ENCODE measurements around the gene SMIM20. TPM values are rescaled to one million over a fixed set of nuclear protein-coding genes. Genes with fewer than 3 reads are reported as not detected.

SMIM20 gene
- total RNA-seq, 2 donors from 2014 or later = 12.1 to 19.0 TPM

DNA sequence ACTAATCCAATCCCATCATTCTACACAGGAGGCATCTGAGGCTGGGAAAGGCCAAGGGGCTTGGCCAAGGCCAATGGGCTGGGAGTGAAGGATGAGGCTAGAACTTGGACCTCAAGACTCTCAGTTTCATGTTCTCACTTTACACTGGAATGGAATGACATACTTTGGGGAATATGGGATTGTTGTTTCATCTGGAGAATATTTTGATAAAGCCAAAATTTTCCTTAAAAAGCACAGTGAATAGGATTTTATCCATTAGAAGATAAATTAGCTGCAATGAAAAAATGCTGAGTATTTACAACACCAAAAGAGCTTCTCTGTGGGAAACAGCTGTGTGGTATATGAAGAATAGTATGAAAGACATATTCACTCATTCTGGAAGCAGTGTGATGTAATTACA is 29.3 kb downstream of the SMIM20 start:
- no peaks in the 10 kb centered on the region for H3K9me3 Mint-ChIP-seq
- no peak for ATAC-seq
- no peak overlapping the region for H3K4me3 Mint-ChIP-seq
- H3K36me3 Mint-ChIP-seq = no peaks in the 10 kb centered on the region
- DNase-seq (ENCODE audit: low spot score) = no peak
- no peak overlapping the region for H3K27ac Mint-ChIP-seq
- H3K4me1 Mint-ChIP-seq (ENCODE audit: low read depth in 2 of 2) = peaks cover 0 to 12% of the 10 kb centered on the region in 2 donors
- peaks cover 18 to 31% of the 10 kb centered on the region in 2 donors for H3K27me3 Mint-ChIP-seq

DNA sequence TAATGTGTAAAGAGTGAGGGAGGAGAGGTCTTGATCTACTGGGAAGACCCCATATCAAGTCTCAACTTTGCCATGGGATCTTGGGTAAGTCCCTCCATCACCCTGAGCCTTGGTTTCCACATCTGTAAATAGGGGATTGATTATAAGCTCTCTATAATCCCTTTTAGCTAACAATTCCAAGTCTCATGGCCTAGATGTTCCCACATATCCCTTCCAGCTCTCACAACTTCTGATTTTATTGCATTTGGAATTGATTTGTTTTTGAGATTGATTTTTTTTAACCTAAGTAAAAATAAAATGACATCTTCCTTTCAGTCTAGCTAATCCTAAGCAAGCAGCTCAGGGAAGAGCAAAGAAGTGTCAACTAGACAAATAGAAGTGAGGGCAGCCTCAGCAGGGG is 29.8 kb downstream of the SMIM20 start:
- H3K9me3 Mint-ChIP-seq = no peaks in the 10 kb centered on the region
- ATAC-seq (no peak), DNase-seq (ENCODE audit: low spot score) (no peak)
- peaks cover 23 to 30% of the 10 kb centered on the region in 2 donors for H3K27me3 Mint-ChIP-seq
- H3K36me3 Mint-ChIP-seq = no peaks in the 10 kb centered on the region
- peaks cover 0 to 9% of the 10 kb centered on the region in 2 donors for H3K4me1 Mint-ChIP-seq (ENCODE audit: low read depth in 2 of 2)
- H3K27ac Mint-ChIP-seq = no peak overlapping the region
- H3K4me3 Mint-ChIP-seq = no peak overlapping the region

DNA sequence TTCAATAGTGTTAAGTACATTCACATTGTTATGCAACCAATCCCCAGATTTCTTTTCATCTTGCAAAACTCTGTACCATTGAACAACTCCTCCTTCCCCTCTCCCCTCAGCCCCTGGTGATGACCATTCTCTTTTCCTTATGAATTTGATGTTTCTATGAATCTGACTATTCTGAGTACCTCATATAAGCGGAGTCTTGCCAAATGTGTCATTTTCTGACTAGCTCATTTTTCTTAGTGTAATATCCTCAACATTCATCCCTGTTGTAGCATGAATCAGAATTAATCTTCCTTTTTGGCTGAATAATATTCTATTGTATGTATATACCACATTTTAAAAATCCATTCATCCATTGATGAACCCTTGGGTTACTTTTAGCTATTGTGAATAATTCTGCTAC is 34.0 kb downstream of the SMIM20 start:
- H3K4me3 Mint-ChIP-seq = no peak overlapping the region
- no peak for ATAC-seq
- H3K4me1 Mint-ChIP-seq (ENCODE audit: low read depth in 2 of 2) = no peaks in the 10 kb centered on the region
- no peak overlapping the region for H3K27ac Mint-ChIP-seq
- peaks cover 34 to 38% of the 10 kb centered on the region in 2 donors for H3K27me3 Mint-ChIP-seq
- H3K36me3 Mint-ChIP-seq = no peaks in the 10 kb centered on the region
- no peaks in the 10 kb centered on the region for H3K9me3 Mint-ChIP-seq
- DNase-seq (ENCODE audit: low spot score) = no peak

DNA sequence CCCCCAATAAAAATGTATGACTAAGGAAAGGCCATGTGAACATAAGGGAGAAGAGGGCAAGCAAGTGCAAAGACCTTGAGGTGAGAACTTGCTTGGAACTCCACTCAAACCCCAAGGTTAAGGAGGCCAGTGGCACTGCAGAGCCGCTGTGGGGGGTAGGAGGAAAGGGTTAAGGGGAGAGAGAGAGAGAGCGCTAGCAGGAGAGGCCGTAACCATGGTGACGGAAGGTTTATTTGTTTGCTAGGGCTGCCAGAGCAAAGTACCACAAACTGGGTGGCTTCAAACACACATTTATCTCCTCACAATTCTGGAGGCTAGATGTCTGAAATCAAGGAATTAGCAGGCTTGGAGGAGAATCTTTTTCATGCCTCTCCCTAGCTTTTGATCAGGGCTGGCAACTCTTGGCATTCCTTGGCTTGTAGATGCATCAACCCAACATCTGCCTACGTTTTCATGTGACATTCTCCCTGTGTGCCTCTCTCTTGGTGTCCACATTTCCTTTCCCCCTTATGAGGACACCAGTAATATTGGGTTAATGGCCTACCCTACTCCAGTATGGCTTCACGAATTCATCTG is 35.2 kb downstream of the SMIM20 start:
- DNase-seq (ENCODE audit: low spot score) (no peak), ATAC-seq (no peak)
- Mint-ChIP-seq H3K27me3 (peaks cover 34 to 38% of the 10 kb centered on the region in 2 donors), H3K4me1 (ENCODE audit: low read depth in 2 of 2) (no peaks in the 10 kb centered on the region), H3K27ac (no peak overlapping the region), H3K36me3 (no peaks in the 10 kb centered on the region), H3K9me3 (no peaks in the 10 kb centered on the region), H3K4me3 (no peak overlapping the region)

DNA sequence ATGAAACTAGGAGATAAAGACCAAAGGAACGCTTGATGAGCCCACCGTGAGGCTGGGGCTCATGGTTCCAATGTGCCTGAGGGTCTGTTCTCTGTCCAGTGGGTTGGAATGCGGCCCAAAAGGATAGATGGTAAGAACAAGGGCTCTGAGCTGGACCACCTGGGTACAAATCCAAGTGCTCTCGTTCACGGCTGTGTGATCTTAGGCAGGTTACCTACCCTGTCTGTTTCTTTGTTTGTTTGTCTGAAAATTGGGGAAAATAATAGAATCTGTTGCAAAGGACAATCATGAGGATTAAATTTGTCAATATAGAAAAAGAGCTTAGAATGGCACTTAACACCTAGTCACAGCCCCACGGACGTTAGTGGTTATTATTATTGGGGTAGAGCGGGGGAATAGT is 36.0 kb downstream of the SMIM20 start:
- ATAC-seq (no peak), DNase-seq (ENCODE audit: low spot score) (no peak)
- Mint-ChIP-seq H3K36me3 (no peaks in the 10 kb centered on the region), H3K27me3 (peaks cover 33 to 34% of the 10 kb centered on the region in 2 donors), H3K27ac (no peak overlapping the region), H3K9me3 (no peaks in the 10 kb centered on the region), H3K4me3 (no peak overlapping the region), H3K4me1 (ENCODE audit: low read depth in 2 of 2) (no peaks in the 10 kb centered on the region)

DNA sequence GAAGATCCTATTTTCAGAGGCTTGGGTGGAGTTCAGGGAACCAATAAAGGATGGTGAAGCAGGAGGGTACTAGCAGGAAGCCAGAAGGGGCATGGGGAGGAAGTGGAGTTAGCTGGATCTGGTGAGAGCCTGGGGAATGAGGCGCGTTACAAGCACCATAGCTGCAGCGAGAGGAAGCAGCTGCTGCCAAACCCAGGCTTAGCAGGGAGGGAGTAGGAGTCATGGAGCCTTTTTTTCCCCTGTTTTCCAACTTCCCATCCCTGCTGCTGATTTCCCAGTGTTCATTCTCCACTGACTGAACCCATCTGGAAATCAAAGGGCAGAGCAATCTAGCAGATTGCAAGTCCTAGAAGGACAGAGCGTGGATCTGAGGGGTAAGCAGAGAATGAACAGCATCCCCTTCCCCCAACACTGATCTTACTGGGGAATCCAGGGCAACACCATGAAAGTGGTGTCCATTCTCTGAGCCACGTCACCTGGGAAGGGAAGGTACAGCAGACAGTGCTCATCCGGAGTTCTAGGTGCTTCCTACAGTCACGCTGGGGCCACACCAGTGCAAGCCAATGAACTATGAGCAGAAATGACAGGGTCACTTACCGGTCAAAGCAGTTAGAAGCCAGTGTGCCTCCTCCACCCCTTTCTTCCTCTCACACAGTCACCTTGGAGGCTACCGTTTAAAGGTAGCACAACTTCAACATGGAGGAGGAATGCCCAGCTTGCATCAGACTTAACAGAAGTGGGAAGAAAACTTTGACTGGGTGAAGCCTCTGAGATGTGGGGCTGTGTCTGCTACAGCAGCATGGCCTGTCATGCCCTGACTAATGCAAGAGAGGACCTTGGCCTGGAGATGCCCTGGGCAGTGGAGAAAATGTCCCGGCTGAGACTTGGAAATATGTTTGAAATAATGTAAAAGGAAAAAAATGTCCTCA is 36.7 kb downstream of the SMIM20 start:
- no peak overlapping the region for H3K4me3 Mint-ChIP-seq
- no peaks in the 10 kb centered on the region for H3K4me1 Mint-ChIP-seq (ENCODE audit: low read depth in 2 of 2)
- DNase-seq (ENCODE audit: low spot score) = no peak
- no peak for ATAC-seq
- H3K9me3 Mint-ChIP-seq = no peaks in the 10 kb centered on the region
- H3K27me3 Mint-ChIP-seq = peaks cover 32 to 34% of the 10 kb centered on the region in 2 donors
- no peaks in the 10 kb centered on the region for H3K36me3 Mint-ChIP-seq
- H3K27ac Mint-ChIP-seq = no peak overlapping the region

DNA sequence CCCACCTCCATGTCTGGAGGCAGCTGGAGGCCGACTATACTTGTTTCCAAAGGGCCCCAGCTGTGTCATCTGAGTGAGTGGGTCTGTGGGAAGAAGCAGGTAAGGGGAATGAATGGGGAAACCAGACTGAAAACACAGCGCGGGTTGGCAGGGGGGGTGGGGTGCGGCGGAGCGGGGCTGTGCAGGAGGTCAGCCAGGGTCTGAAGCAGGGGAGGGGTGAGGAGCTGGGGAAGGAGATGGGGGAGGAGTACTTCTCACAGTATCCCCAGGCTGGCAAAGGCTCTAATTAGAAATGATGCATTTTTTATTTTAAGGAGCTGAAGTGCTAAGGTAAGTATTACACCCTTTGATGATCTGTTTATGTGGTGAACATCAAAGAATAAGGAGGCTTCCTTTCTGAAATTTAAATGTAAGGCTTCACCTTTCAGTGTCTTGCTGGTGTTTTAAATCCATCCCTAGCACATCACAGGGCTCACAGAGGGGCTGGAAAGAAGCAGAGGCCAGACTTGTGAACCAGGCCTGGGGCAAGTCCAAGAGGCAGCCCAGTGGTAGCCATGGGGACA is 37.5 kb downstream of the SMIM20 start:
- no peak overlapping the region for H3K4me3 Mint-ChIP-seq
- H3K4me1 Mint-ChIP-seq (ENCODE audit: low read depth in 2 of 2) = no peaks in the 10 kb centered on the region
- no peaks in the 10 kb centered on the region for H3K9me3 Mint-ChIP-seq

DNA sequence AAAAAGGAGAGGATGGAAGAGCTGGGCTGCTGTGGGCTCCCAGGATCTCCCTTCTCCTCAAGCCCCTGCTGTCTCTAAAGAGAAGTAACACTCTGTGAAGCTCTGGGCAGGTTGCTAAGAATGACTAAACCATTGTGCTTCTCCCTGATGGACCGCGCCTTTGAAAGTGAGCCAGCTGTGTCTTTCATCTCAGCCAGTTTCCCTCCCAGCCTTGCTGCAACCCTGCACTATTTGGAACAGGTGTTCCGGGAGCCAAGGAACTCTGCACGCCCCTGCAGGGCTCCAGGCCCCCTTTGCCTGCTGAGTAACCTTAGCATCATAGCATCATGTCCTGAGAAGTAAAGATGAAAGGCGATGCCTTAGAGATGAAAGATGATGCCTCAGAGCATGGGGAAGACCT is 39.7 kb downstream of the SMIM20 start:
- Mint-ChIP-seq H3K36me3 (no peaks in the 10 kb centered on the region), H3K27me3 (peaks cover 33 to 36% of the 10 kb centered on the region in 2 donors), H3K9me3 (no peaks in the 10 kb centered on the region), H3K4me1 (ENCODE audit: low read depth in 2 of 2) (no peaks in the 10 kb centered on the region), H3K27ac (no peak overlapping the region), H3K4me3 (no peak overlapping the region)
- DNase-seq (ENCODE audit: low spot score) (no peak), ATAC-seq (no peak)

More for the DNA sequence above, 37.5 kb downstream of the SMIM20 start:
- no peak overlapping the region for H3K27ac Mint-ChIP-seq
- H3K36me3 Mint-ChIP-seq = no peaks in the 10 kb centered on the region
- ATAC-seq (no peak), DNase-seq (ENCODE audit: low spot score) (no peak)
- H3K27me3 Mint-ChIP-seq = peaks cover 34 to 42% of the 10 kb centered on the region in 2 donors

DNA sequence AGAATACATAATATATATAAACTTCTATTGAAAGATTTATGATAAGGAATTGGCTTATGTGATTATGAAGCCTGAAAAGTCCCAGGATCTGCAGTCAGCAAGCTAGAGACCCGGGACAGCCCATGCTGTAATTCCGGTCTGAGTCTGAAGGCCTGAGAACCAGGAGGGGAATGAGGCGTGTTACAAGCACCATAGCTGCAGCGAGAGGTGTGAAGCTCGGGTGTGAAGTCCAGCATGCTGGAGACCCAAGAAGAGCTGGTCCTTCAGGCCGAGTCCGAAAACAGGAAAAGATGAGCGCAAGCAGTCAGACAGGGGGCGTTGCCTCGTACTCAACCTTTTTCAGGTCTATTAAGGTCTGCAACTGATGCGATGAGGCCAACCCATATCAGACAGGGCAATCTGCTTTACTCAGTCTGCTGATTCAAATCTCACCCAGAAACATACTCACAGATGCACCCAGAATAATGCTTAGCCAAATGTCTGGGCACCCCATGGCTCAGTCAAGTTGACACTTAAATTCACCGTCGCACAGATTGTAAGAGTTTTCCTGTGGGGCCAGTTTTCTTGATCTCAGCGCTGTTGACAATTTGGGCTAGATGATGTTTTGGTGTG is 40.4 kb downstream of the SMIM20 start:
- Mint-ChIP-seq H3K36me3 (no peaks in the 10 kb centered on the region), H3K4me1 (ENCODE audit: low read depth in 2 of 2) (no peaks in the 10 kb centered on the region), H3K27ac (no peak overlapping the region), H3K9me3 (no peaks in the 10 kb centered on the region), H3K4me3 (no peak overlapping the region), H3K27me3 (peaks cover 27 to 36% of the 10 kb centered on the region in 2 donors)
- DNase-seq (ENCODE audit: low spot score) = no peak
- ATAC-seq = no peak

DNA sequence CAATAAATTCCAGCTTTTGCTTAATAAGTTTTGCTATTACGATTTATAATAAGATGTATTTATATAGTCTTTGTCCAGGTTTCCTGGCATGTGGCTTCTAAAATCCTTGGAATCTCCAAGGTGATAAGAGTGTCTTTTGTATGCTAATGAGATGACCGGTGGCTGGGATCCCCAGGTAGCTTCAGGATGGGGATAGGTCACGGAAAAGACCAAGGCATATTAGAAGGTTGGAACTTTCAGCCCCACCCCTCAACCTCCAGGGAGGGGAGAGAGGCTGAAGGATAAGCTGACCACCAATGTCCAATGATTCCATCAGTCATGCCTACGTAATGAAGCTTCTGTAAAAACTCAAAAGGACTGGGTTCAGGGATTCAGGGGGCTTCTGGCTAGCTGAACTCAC is 41.7 kb downstream of the SMIM20 start:
- no peaks in the 10 kb centered on the region for H3K4me1 Mint-ChIP-seq (ENCODE audit: low read depth in 2 of 2)
- H3K27me3 Mint-ChIP-seq = peaks cover 14 to 29% of the 10 kb centered on the region in 2 donors
- no peaks in the 10 kb centered on the region for H3K9me3 Mint-ChIP-seq
- ATAC-seq = no peak
- no peak for DNase-seq (ENCODE audit: low spot score)
- H3K36me3 Mint-ChIP-seq = no peaks in the 10 kb centered on the region
- no peak overlapping the region for H3K4me3 Mint-ChIP-seq
- no peak overlapping the region for H3K27ac Mint-ChIP-seq

DNA sequence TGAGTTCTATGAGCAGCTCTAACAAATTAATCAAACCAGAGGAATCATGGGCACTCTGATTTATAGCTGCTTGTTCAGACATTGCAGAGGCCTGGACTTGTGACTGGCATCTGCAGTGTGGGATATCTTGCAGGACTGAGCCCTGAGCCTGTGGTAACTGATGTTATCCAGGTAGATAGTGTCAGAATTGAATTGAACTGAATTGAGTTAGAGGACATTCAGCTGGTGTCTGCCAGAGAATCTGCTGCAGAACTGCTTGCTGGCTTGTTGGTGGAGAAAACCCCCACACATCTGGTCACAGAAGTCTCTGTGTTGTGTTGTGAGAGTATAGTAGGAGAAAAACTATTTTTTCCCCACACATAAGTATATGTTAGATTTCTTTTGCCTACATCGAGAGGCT is 42.2 kb downstream of the SMIM20 start:
- no peaks in the 10 kb centered on the region for H3K4me1 Mint-ChIP-seq (ENCODE audit: low read depth in 2 of 2)
- DNase-seq (ENCODE audit: low spot score) (no peak), ATAC-seq (no peak)
- H3K27ac Mint-ChIP-seq = no peak overlapping the region
- no peaks in the 10 kb centered on the region for H3K36me3 Mint-ChIP-seq
- peaks cover 8 to 24% of the 10 kb centered on the region in 2 donors for H3K27me3 Mint-ChIP-seq
- H3K4me3 Mint-ChIP-seq = no peak overlapping the region
- H3K9me3 Mint-ChIP-seq = no peaks in the 10 kb centered on the region

DNA sequence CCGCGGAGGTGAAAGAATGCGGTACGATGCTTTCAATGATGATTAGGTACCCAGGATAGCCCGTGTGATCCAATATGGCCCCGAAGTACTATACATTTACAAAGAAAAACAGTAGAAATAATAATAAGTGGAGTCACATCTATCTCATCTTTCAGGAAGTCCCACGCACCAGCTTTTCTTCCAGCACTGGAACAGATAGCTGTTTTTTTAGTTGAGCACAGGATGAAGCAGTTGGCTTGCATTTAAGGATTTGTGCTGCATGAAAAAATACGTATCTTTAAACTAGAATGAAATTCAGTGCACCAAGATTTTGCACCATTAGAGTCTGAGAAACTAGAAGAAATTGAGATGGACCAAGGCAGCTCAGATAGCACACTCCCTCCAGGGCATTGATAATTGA is 44.1 kb downstream of the SMIM20 start:
- Mint-ChIP-seq H3K27me3 (peaks cover 7 to 18% of the 10 kb centered on the region in 2 donors), H3K27ac (no peak overlapping the region), H3K4me3 (no peak overlapping the region), H3K9me3 (no peaks in the 10 kb centered on the region), H3K36me3 (no peaks in the 10 kb centered on the region), H3K4me1 (ENCODE audit: low read depth in 2 of 2) (no peaks in the 10 kb centered on the region)
- ATAC-seq (no peak), DNase-seq (ENCODE audit: low spot score) (no peak)

DNA sequence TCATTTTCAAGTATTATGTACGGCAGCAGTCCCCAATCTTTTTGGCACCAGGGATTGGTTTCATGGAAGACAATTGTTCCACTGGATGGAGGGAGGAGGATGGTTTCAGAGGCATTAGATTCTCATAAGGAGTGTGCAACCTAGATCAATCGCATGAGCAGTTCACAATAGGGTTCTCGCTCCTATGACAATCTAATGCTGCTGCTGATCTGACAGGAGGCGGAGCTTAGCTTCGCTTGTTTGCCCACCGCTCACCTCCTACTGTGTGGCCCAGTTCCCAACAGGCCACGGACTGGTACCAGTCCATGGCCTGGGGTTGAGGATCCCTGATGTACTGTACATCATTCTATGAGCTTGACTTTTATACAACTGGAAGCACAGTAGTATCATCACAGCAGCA is 48.4 kb downstream of the SMIM20 start:
- H3K27ac Mint-ChIP-seq = no peak overlapping the region
- DNase-seq (ENCODE audit: low spot score) (no peak), ATAC-seq (no peak)
- H3K9me3 Mint-ChIP-seq = no peaks in the 10 kb centered on the region
- no peaks in the 10 kb centered on the region for H3K4me1 Mint-ChIP-seq (ENCODE audit: low read depth in 2 of 2)
- H3K27me3 Mint-ChIP-seq = peaks cover 0 to 24% of the 10 kb centered on the region in 2 donors
- H3K4me3 Mint-ChIP-seq = no peak overlapping the region
- no peaks in the 10 kb centered on the region for H3K36me3 Mint-ChIP-seq

DNA sequence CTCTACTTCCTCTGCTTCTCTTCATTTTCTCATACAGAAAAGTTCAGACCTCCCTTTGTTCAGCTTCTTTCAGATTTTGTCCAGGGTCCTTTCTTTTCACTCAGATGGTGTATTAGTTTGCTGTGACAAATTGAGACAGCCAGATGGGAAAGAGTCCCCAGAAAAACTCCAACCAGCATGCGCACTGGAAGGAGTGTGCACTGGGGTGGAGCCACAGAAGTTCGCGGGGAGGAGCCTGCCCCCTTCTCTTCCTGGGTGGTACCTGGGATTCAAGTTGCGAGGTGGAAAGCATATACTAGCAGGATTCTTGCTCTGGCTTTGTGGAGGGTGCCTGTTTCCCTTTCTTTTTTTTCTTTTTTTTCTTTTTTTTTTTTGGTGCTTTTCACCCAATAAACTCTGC is 51.6 kb downstream of the SMIM20 start:
- Mint-ChIP-seq H3K36me3 (no peaks in the 10 kb centered on the region), H3K27me3 (peaks cover 13 to 28% of the 10 kb centered on the region in 2 donors), H3K9me3 (no peaks in the 10 kb centered on the region), H3K4me1 (ENCODE audit: low read depth in 2 of 2) (peaks cover 0 to 3% of the 10 kb centered on the region in 2 donors), H3K4me3 (no peak overlapping the region), H3K27ac (no peak overlapping the region)
- no peak for ATAC-seq
- DNase-seq (ENCODE audit: low spot score) = no peak

Measured in natural killer cell treated with Interleukin-12 subunit alpha and Interleukin-12 subunit beta and Interleukin-15 and Interleukin-18, amount 100 ng/mL, for 72 hours (primary cell).